Right atrium auricular region (tissue), 2 donors: ENCODE measurements around the gene FBXO44. TPM values are rescaled to one million over a fixed set of nuclear protein-coding genes. Genes with fewer than 3 reads are reported as not detected.

Source experiments
- DNase-seq: peaks from one replicate; pipeline ENCODE4 v3.0.0-alpha.2; 2019; ENCODE audit warnings: low spot score
- H3K27ac ChIP-seq, 2 donors: fragments of 200-600 bp; sonication (generic); 1 replicate in 1 of 2; 2 replicates in 1 of 2; pipeline ENCODE4 v1.5.1; 2016 to 2019
- H3K27me3 ChIP-seq, 2 donors: fragments of 200-600 bp; sonication (generic); one replicate each; pipeline versions ENCODE4 v1.5.1 to v1.6.0; 2017 to 2019
- H3K36me3 ChIP-seq: fragments of 200-600 bp; sonication (generic); one replicate; pipeline ENCODE4 v1.5.1; 2016
- H3K4me1 ChIP-seq, 2 donors: fragments of 200-600 bp; sonication (generic); one replicate each; pipeline versions ENCODE4 v1.5.1 to v1.6.0; 2017 to 2019
- H3K4me3 ChIP-seq, 2 donors: fragments of 200-600 bp; sonication (generic); 1 replicate in 1 of 2; 2 replicates in 1 of 2; pipeline ENCODE4 v1.5.1; 2017 to 2019; ENCODE audit warnings: mild to moderate bottlenecking in 1 of 2, moderate library complexity in 1 of 2
- H3K9me3 ChIP-seq, 2 donors: fragments of 200-600 bp; sonication (generic); one replicate each; pipeline ENCODE4 v1.5.1; 2019
- total RNA-seq, 2 donors: library from RNA; depleted of rRNA; stranded (reverse); fragments of >200 nt; gene quantifications; one replicate each; pipeline ENCODE4 v1.1.0, GENCODE V29; 2016
- TF ChIP-seq, protein P1 (sequence below), 2 donors: fragments of 200-600 bp; sonication (generic); IDR thresholded peaks; one replicate each; pipeline ENCODE4 v1.5.1; 2019; ENCODE audit warnings: antibody characterized with exemption in 2 of 2

FBXO44 gene
- total RNA-seq, 2 donors from 2014 or later: 15.5 to 20.5 TPM

DNA sequence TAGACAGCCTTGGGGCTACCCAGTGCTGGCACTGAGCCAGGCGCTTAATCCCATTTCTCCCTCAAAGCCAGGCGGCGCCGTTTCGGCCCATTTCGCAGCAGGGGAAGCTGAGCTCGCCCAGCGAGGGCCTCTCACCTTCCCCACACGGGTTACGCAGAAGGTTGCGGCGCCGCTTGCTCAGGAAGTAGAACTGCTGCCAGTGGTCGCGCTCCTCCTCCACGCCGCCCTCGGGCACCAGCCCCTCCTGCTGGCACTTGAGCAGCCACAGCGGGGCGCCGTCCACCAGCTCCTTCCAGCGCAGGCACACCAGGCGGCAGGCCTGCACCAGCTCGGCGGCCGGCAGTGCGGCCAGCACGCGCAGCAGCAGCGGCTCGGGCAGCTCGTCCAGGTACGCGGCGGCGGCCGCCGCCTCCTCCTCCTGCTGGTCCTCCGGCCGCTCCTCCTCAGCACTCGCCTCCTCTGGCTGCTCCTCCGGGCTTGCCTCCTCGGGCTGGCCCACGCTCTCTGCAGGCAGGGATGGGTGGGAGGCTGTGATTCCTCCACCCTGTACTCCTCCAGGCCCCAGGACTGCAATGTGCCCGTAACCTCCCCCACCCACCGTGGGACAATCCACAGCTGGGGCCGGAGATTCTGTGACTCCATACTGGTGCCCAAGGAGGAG lies 4.2 kb upstream of the FBXO44 start:
- Histone ChIP-seq H3K4me3 (peak overlapping the region in 1 of 2 donors; percentile 14), H3K4me1 (peaks cover 0 to 44% of the 10 kb centered on the region in 2 donors), H3K27ac (no peak overlapping the region), H3K27me3 (no peaks in the 10 kb centered on the region), H3K36me3 (no peaks in the 10 kb centered on the region), H3K9me3 (no peaks in the 10 kb centered on the region)
- DNase-seq: peak; percentile 75
- TF ChIP-seq, protein P1, sequence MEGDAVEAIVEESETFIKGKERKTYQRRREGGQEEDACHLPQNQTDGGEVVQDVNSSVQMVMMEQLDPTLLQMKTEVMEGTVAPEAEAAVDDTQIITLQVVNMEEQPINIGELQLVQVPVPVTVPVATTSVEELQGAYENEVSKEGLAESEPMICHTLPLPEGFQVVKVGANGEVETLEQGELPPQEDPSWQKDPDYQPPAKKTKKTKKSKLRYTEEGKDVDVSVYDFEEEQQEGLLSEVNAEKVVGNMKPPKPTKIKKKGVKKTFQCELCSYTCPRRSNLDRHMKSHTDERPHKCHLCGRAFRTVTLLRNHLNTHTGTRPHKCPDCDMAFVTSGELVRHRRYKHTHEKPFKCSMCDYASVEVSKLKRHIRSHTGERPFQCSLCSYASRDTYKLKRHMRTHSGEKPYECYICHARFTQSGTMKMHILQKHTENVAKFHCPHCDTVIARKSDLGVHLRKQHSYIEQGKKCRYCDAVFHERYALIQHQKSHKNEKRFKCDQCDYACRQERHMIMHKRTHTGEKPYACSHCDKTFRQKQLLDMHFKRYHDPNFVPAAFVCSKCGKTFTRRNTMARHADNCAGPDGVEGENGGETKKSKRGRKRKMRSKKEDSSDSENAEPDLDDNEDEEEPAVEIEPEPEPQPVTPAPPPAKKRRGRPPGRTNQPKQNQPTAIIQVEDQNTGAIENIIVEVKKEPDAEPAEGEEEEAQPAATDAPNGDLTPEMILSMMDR (IDR thresholded peaks at IDR 0.05): peak; percentile 65 to 88

DNA sequence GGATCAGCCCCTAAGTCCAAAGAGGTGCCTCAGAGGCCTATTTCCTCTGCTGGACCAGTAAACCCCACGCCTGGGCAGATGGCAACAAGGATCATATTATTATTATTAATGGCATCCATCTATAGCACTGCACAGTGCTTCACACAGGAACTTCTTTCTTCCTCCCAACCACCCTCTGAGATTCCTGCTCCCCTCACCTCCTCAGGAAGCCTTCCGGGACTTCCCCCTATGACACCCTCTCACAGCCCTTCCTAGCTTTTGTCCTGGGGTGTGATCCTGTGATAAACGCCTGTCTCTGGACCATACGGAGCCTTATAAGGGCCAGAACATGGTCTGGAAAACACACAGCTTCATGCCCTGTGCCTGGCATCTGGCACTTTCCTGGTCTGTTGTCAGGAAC lies 3.7 kb upstream of the FBXO44 start:
- H3K4me3 ChIP-seq: no peak overlapping the region
- H3K4me1 ChIP-seq: peaks cover 0 to 50% of the 10 kb centered on the region in 2 donors
- TF ChIP-seq, protein P1 (IDR thresholded peaks at IDR 0.05): no peak
- no peaks in the 10 kb centered on the region for H3K27me3 ChIP-seq
- no peaks in the 10 kb centered on the region for H3K9me3 ChIP-seq
- no peak overlapping the region for H3K27ac ChIP-seq
- DNase-seq: no peak
- H3K36me3 ChIP-seq: no peaks in the 10 kb centered on the region

DNA sequence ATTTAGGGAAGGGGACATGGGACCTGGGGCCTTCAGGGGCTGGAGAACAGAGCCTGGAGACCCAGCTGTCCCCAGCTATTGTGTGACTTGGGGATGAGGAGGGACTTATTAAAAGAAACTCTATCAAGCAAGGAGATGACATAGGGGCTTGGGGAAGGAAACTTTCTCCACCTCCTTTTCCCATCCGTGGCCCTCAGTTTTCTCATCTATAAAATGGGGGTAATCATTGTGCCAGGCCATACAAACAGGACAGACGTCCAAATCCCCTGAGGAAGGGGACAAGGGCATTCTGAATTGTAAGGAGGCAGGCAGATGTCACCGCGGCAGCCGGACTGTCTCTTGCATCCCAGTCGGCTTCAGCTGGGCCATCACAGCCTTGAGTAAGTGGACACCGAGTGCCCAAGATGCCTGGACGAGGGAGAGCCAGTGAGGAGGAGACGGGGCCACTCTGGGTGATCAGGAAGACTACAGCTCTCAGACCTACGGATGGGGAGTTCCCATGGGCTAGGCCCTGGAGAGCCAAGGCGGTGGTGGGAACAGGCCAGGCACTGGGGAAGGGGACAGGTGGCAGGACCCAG lies 2.4 kb upstream of the FBXO44 start:
- Histone ChIP-seq H3K36me3 (no peaks in the 10 kb centered on the region), H3K9me3 (no peaks in the 10 kb centered on the region), H3K27ac (no peak overlapping the region), H3K4me1 (peaks cover 0 to 50% of the 10 kb centered on the region in 2 donors), H3K4me3 (no peak overlapping the region), H3K27me3 (no peaks in the 10 kb centered on the region)
- no peak for DNase-seq
- TF ChIP-seq, protein P1 (IDR thresholded peaks at IDR 0.05): no peak

DNA sequence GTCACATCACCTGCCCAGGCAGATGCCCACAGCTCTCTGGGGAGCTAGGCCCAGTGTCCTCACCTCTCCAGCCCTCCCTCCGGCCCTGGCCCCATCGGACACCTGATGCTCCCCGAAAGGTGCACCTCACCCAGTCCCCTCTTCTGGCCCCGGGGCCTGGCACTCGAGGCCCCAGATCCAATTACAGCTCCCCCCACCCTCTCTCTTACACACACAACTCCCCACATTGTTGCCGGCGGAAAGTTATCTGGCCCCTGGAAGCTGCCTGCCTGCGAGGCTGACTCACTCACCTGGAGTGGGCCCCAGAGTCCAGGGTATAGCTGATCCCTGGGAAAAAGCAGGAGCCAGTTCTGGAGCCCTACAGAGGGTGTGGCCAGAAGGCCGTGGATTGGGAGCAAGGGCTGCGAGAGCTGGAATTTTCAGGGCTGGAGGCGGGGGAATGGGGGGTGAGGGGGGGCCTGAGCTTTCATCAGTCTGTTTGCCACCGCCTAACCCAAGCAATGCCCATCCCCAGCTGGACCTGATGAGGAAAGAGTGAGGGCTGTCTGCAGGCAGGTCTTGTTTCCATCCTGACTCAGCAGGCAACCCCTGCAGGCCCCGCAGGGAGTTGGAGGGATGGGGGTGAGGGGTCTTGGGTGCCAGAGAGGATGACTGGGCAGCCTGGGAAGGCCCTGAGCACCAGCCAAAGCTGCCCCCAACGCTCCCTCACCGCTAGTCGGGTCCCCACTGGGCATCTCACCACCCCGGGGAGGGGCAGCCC lies 1.4 kb upstream of the FBXO44 start:
- peak overlapping the region; percentile 65 to 79 for H3K27ac ChIP-seq

DNA sequence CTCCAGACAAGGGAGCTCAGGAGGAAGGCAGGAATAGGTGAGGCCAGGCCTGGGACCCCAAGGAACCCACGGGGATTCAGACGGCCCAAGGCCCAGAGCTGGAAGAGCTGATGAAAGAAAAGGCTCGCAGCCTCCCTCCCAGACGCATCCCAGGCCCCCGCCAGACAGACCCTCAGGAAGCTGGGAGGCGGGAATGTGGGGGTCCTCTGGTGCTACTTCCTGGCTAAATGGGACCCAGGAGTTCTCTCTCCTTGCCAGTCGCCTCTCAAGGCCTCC lies 878 bp upstream of the FBXO44 start:
- Histone ChIP-seq H3K4me3 (peak overlapping the region; percentile 59 to 82), H3K36me3 (peaks cover 9% of the 10 kb centered on the region), H3K4me1 (peaks cover 0 to 40% of the 10 kb centered on the region in 2 donors), H3K27me3 (no peaks in the 10 kb centered on the region), H3K9me3 (no peaks in the 10 kb centered on the region), H3K27ac (peak overlapping the region; percentile 65 to 79)
- no peak for DNase-seq
- TF ChIP-seq, protein P1 (IDR thresholded peaks at IDR 0.05): no peak

More for the DNA sequence above, 1.4 kb upstream of the FBXO44 start:
- DNase-seq: no peak
- TF ChIP-seq, protein P1 (IDR thresholded peaks at IDR 0.05): no peak
- Histone ChIP-seq H3K4me3 (no peak overlapping the region), H3K9me3 (no peaks in the 10 kb centered on the region), H3K27me3 (no peaks in the 10 kb centered on the region), H3K4me1 (peaks cover 0 to 45% of the 10 kb centered on the region in 2 donors), H3K36me3 (peaks cover 4% of the 10 kb centered on the region)
